MCF 10A (cell line): Measurements from ENCODE around the gene CD300H. TPM values are rescaled to one million over a fixed set of nuclear protein-coding genes. Genes with fewer than 3 reads are reported as not detected.

Experiments
- BruUV-seq: library from RNA; stranded (reverse); fragments of 400-500 nt; replicated peaks from 2 replicates; lab custom pipeline; 2021; lab: Mats Ljungman, UMichigan
- CTCF ChIA-PET: fragments of 300-600 bp; sonication (Branson Sonifier 250); formaldehyde crosslinking; extraction: SDS; loops from one replicate; lab custom pipeline; 2021; ENCODE audit warnings: antibody characterized with exemption, inconsistent platforms; lab: Yijun Ruan, JAX
- POLR2A ChIA-PET: fragments of 300-600, 350-650 bp; sonication (Branson Sonifier 250); formaldehyde crosslinking; extraction: SDS; loops from one replicate; lab custom pipeline; 2020; ENCODE audit warnings: antibody characterized with exemption, inconsistent platforms; lab: Yijun Ruan, JAX
- DNase-seq: peaks from one replicate; pipeline ENCODE4 v3.0.0-alpha.2; 2018; ENCODE audit not compliant: unreplicated experiment
- H3K27ac Mint-ChIP-seq: one replicate; pipeline ENCODE4 v1.8.0; 2022; ENCODE audit warnings: mild to moderate bottlenecking, low read depth, mixed read lengths; ENCODE audit not compliant: unreplicated experiment
- H3K27me3 Mint-ChIP-seq: one replicate; pipeline ENCODE4 v1.8.0; 2022; ENCODE audit warnings: mixed read lengths; ENCODE audit not compliant: insufficient read depth, unreplicated experiment
- H3K36me3 Mint-ChIP-seq: one replicate; pipeline ENCODE4 v1.8.0; 2022; ENCODE audit warnings: mild to moderate bottlenecking, moderate library complexity, mixed read lengths; ENCODE audit not compliant: insufficient read depth, unreplicated experiment
- H3K4me1 Mint-ChIP-seq: one replicate; pipeline ENCODE4 v1.8.0; 2022; ENCODE audit warnings: mixed read lengths; ENCODE audit not compliant: insufficient read depth, unreplicated experiment
- H3K4me3 Mint-ChIP-seq: one replicate; pipeline ENCODE4 v1.8.0; 2022; ENCODE audit warnings: mild to moderate bottlenecking, moderate library complexity, mixed read lengths; ENCODE audit not compliant: unreplicated experiment
- H3K9me3 Mint-ChIP-seq: one replicate; pipeline ENCODE4 v1.8.0; 2022; ENCODE audit warnings: mixed read lengths; ENCODE audit not compliant: unreplicated experiment
- intact Hi-C: fragments of 100-400 bp; cut with micrococcal nuclease; formaldehyde crosslinking; loops from 2 replicates; pipeline ENCODE4 v1.14.1; 2022
- total RNA-seq: library from RNA; stranded (reverse); gene quantifications from 2 replicates; pipeline ENCODE4 v1.2.3, GENCODE V29; 2022
- TF ChIP-seq, protein P1 (sequence below): fragments of 200-600 bp; IDR thresholded peaks from one replicate; pipeline ENCODE4 v1.8.0; 2022; ENCODE audit warnings: antibody characterized with exemption, mild to moderate bottlenecking; ENCODE audit not compliant: unreplicated experiment

CD300H gene
- total RNA-seq, 1 experiment from 2014 or later: not detected

DNA sequence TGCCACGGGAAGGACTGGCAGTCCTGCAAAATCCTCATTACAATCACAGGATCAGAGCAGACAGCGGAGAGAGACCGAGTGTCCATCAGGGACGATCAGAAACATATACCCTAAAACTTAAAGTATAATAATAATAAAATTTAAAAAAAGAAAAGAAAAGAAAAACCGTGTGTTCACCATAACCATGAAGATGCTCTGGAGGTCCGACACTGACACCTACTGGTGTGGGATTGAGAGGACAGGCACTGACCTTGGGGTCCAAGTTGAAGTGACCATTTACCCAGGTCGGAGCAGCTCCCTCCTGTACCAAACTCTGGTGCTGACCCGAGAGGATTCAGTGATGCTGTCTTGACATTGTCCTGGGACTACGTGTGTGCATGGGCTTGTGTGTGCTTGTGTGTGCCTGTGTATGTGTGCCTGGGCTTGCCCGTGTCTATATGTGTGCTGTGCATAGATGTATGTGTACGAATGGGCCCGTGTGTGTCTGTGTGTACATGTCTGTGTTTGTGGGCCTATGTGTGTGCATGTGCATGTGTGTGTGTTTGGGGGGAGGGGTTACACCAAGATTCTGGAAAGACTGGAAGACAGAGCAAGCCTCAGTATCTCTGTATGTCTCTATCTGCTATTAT lies 34.7 kb upstream of the CD300H start:
- intact Hi-C loops: loop anchor here (1.0 to 2.0 kb wide), 4 partner anchors 36 to 223 kb away; no protein-coding TSS in a partner anchor

DNA sequence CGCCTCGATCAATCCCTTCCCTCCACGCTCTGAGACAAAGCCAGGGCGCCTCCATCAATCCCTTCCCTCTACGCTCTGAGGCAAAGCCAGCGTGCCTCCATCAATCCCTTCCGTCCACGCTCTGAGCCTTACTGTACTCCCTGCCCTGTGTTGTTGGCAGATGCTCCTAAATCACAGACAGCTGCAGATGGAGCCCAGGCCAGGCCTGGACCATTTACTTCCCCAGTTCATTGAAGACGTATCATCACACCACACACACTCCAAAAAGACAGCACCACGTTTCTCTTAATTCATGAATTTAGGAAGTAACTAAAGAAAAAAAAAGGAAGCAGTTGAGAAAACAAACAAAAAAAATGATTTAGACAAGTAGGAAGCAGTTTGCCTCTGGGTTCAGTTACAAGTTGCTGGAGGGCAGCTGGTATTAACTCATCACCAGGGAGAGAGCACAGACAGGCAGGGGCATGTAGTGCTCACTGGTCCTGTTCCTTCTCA lies 32.2 kb upstream of the CD300H start:
- Mint-ChIP-seq H3K27me3 (no peaks in the 10 kb centered on the region), H3K36me3 (no peaks in the 10 kb centered on the region), H3K27ac (peak overlapping the region; percentile 36), H3K9me3 (no peaks in the 10 kb centered on the region), H3K4me3 (no peak overlapping the region), H3K4me1 (peaks cover 29% of the 10 kb centered on the region)
- DNase-seq: peak; percentile 43
- intact Hi-C loops: no loop called here
- ChIA-PET CTCF (interaction anchor here (0.9 to 1.1 kb wide), 2 partner anchors 13 to 142 kb away, joined by 3 to 5 read pairs; no protein-coding TSS in a partner anchor), POLR2A (interaction anchor here (0.7 to 1.2 kb wide), 4 partner anchors 25 to 168 kb away, joined by 3 to 4 read pairs (median 3); no protein-coding TSS in a partner anchor)
- TF ChIP-seq, protein P1, sequence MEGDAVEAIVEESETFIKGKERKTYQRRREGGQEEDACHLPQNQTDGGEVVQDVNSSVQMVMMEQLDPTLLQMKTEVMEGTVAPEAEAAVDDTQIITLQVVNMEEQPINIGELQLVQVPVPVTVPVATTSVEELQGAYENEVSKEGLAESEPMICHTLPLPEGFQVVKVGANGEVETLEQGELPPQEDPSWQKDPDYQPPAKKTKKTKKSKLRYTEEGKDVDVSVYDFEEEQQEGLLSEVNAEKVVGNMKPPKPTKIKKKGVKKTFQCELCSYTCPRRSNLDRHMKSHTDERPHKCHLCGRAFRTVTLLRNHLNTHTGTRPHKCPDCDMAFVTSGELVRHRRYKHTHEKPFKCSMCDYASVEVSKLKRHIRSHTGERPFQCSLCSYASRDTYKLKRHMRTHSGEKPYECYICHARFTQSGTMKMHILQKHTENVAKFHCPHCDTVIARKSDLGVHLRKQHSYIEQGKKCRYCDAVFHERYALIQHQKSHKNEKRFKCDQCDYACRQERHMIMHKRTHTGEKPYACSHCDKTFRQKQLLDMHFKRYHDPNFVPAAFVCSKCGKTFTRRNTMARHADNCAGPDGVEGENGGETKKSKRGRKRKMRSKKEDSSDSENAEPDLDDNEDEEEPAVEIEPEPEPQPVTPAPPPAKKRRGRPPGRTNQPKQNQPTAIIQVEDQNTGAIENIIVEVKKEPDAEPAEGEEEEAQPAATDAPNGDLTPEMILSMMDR: no peak
- BruUV-seq: no TSS peak

More for the DNA sequence above, 34.7 kb upstream of the CD300H start:
- DNase-seq: peak; percentile 80
- Mint-ChIP-seq H3K4me3 (no peak overlapping the region), H3K4me1 (peaks cover 45% of the 10 kb centered on the region), H3K36me3 (no peaks in the 10 kb centered on the region), H3K27ac (no peak overlapping the region), H3K27me3 (no peaks in the 10 kb centered on the region), H3K9me3 (no peaks in the 10 kb centered on the region)
- ChIA-PET CTCF (interaction anchor here (0.6 to 3.0 kb wide), 21 partner anchors 11 to 1298 kb away, joined by 3 to 15 read pairs (median 4); partner anchors contain the start of genes BTBD17 and GPR142), POLR2A (interaction anchor here (1.3 kb wide), 1 partner anchor 33 kb away, joined by 4 read pairs; no protein-coding TSS in a partner anchor)
- no TSS peak for BruUV-seq
- TF ChIP-seq, protein P1: peak; percentile 88

DNA sequence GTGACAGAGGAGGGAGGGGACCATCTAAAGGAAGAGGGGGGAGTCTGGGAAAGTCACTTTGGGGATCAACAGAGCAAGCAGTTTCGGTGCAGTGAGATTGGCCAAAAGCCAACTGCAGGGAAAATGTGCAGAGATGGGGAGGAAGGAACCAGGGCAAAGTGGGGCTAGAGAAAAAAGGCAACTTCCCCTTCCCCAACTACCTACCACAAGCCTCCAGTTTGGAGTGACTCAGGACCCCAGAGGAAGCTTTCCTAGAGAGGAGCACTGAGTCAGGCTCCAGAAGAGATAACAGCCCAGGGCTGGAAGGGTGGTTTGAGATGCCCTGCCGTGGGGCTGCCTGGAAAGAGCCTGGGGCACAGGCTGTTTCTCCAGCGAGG lies 31.7 kb upstream of the CD300H start:
- peaks cover 28% of the 10 kb centered on the region for H3K4me1 Mint-ChIP-seq
- DNase-seq: no peak
- intact Hi-C loops: no loop called here
- no peaks in the 10 kb centered on the region for H3K36me3 Mint-ChIP-seq
- TF ChIP-seq, protein P1: no peak
- POLR2A ChIA-PET: interaction anchor here (1.2 kb wide), 1 partner anchor 30 kb away, joined by 4 read pairs; no protein-coding TSS in a partner anchor
- no TSS peak for BruUV-seq
- H3K9me3 Mint-ChIP-seq: no peaks in the 10 kb centered on the region
- peak overlapping the region; percentile 36 for H3K27ac Mint-ChIP-seq
- no peaks in the 10 kb centered on the region for H3K27me3 Mint-ChIP-seq
- CTCF ChIA-PET: interaction anchor here (0.6 kb wide), 1 partner anchor 300 kb away, joined by 3 read pairs; no protein-coding TSS in a partner anchor
- no peak overlapping the region for H3K4me3 Mint-ChIP-seq

DNA sequence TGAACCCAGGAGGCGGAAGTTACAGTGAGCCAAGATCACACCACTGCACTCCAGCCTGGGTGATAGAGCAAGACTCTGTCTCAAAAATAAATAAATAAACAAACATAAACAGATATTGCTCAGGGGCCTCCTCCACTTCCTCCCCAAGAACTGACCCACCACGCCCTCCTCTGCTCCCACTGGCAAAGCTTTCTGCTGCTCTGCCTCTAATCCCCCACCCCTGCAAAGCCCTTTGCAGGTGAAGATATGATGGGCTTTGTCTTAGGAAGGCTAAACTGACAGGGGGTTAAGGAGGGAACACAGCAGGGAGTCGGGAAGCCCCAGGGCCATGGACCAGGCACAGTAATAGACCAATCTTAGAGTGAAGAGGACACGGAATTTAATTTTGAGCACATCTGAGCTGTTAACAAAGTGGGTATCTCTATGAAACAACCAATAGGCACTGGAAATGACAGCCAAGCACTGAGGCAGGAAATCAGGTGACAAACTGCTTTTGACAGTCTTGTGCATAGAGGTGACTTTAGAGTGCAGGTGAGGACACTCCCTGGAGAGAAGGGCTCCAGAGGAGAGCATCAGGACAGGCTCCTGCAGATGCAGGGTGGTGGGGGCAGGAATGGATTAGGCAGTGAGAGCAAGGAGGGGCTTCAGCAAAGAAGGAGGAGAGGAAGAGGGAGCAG lies 31.2 kb upstream of the CD300H start:
- ChIA-PET POLR2A (interaction anchor here (1.2 kb wide), 1 partner anchor 32 kb away, joined by 3 read pairs; no protein-coding TSS in a partner anchor), CTCF (interaction anchor here (0.6 to 0.8 kb wide), 4 partner anchors 27 to 300 kb away, joined by 3 to 5 read pairs (median 3); no protein-coding TSS in a partner anchor)
- Mint-ChIP-seq H3K4me1 (peaks cover 28% of the 10 kb centered on the region), H3K27me3 (no peaks in the 10 kb centered on the region), H3K9me3 (no peaks in the 10 kb centered on the region), H3K36me3 (no peaks in the 10 kb centered on the region), H3K4me3 (no peak overlapping the region), H3K27ac (no peak overlapping the region)
- DNase-seq: no peak
- intact Hi-C loops: no loop called here
- no TSS peak for BruUV-seq
- TF ChIP-seq, protein P1: no peak
